Measurements from ENCODE around the gene CAD.

CAD gene

DNA sequence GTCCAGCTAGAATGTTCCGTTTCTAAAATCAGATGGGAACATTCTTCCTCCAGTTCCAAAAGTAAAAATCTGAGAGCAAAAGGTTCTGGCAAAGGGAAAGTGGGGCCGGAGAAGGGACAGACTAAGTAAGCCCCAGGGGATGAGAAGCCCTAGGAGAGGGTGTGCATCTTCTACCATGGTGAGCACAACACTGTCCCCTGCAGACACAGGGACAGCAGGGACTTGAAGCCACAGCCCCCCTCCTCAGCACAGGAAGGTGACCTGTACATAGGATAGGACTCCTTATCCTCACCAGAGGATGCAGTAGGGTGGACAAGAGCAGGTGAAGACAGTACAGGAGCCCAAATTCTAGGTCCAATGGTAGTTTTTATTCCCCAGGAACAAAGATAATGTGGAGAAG, 17.9 kb upstream of the CAD start:
- no peak for DNase-seq

DNA sequence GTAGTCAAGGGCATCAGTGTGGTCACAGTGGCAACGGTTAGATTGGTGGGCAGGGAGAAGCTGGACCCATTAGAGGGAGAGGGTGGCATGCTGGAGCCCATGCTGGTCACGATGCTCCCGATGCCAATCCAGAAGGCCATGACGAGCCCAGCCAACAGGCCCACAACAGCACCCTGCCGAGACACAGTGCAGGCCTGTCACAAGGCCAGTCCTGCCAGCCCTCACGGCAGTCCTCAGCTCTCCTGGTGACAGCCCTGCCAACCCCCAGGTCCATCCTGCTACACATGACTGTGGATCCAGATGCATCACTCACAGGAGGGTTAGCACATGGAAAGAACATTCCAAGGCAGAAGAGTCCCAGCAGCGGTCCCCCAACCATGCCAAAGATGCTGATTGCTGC, 15.5 kb upstream of the CAD start:
- no peak for DNase-seq

DNA sequence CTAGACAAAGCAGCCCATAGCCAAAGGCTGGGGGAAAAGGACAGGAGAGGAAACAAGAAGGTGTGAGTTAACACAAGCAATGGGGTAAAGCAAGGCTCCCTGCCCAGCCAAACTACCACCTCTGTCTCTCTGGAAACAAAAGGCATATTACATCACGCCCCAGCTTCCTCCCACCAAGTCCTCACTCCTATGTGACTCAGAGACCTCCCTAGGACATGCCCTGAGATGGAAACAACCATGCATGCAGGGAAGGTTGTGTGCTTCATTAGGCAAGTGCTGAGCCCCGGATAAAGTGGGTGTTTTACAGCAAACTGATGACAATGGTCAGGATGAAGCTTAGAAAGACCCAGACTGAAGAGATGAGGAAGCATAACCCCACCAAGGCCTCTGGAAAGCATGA, 14.3 kb upstream of the CAD start:
- no peak for DNase-seq

DNA sequence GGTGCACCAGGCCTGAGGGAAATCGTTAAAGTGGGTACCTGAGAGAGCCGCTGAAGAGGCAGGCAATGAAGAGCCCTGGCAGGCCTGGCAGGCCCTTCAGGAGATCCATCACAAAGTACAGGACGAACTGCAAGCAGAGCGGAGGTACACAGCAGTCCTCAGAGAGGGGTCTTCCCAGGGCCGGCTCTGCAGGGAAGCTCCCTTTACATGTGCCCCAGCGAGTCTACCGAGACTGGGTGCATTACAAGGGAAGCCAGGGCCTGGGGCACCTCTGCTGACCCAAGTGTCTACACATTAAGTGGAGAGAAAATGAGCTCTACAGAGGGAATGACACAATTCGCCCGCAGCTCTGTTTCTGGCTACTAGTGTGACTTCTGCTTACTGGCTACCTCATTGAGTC, 13.4 kb upstream of the CAD start:
- DNase-seq = no peak

DNA sequence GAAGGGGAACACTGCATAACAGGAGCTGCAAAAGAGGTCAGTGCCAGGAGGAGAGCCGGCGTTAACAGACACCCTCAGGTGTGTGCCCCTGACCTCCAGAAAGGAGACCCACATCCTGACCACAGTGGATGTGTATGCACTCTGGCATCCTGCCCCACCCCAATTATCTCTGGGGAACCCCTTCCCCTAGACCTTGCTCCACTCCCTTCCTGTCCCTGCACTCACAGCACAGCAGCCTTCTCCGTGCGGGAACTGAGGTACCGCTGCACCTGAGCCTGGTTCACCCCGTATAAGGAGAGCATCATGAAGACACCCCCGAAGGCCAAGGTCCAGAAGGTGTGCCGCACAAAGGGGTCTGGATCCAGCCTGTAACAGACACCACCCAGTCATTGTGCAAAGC, 12.6 kb upstream of the CAD start:
- no peak for DNase-seq

DNA sequence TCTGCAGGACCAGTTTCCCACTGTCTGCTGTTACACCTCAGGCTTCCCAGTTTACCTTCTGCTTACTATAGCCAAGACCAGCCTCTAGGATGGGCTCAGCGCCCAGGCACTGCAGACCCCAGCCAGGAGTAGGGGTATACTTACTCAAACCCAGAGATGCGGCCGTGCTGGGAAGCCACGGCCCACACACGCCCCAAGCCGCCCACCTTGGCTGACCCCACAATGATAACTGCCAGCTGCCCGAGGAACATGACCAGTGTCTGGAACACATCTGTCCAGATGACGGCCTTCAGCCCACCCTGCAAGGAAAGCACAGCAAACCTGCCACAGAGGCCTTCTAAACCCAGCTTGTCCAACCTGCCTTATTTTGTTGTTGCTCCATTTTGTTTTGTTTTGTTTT, 12.0 kb upstream of the CAD start:
- DNase-seq = no peak

DNA sequence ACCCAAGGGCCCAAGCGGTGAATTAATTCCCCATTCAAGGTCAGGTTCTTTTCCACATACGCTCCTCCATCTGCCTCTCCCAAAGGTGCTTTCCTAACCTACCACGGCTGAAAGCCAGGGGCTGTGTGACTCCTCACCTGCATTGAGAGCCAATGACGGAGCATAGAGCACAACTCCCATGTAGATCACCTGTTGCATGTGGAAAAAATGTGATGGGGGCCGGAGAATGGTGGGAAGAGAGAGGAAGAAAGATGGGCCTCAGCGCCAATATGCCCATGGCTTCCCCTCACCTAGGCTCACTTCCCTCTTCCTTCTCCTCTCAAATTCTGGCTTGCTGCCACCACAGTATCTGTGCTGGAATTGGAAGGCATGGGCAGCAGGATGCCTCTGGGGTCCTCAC, 10.8 kb upstream of the CAD start:
- no peak for DNase-seq

DNA sequence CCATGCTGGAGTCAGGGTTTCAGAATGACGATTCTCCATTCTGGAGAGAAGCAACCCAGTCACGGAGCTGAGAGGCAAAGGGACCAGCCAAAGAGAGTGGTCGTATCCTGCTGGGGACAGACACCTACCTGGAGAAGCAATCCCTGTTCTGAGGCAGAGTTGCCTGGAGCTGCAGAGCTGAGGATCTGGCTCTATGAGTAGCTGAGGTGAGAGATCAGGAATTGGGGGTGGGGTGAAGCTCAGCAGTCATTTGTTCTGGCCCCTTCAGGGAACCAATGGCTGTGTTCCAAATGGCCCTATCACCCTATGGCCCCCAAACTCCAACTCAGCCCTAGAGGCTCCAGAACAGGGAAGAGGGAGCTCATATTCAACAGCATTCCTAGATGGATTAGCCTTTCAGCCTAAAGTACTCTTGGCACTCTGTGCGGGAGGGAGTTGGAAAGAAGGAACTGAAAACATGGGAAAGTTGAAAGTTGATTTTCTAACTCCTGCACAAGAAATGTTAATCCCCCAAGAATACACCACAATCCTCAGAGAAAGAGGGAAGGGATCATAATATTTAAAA, 8.6 kb upstream of the CAD start:
- DNase-seq = no peak

DNA sequence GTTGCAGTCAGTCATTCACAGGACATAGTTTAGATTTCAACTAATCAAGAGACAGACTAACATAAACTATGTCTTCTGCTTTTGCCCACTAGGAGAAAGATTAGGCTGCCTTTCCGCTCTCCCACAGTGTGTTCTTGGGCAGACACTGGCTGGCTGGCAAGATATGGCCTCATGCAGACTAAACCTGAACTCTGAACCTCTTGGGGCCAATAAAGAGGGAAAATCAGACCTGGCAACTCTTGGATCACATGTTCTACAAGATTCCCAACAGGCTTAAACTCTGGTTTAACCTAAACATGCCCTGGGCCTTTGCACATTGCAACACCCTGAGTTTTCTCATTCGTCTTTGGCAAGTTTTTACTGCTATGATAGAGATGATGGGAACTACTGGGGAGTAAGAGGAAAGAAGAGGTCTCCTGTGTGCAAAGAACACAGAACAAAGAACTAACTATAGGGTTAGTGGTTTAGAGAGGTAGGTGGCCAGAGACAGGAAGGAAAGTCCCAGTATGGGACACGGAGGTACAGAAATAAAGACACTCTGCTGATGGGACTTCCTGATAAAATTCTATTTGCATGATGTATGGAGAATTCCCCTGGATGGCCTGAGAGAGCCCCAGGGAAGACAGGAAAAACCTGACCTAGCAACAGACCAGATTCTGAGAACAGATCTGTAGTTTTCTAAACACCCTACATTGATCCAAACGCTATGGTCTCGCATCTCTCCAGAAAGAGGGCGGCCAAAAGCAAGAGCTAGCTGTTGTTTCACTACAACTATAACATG, 7.4 kb upstream of the CAD start:
- no peak for DNase-seq

DNA sequence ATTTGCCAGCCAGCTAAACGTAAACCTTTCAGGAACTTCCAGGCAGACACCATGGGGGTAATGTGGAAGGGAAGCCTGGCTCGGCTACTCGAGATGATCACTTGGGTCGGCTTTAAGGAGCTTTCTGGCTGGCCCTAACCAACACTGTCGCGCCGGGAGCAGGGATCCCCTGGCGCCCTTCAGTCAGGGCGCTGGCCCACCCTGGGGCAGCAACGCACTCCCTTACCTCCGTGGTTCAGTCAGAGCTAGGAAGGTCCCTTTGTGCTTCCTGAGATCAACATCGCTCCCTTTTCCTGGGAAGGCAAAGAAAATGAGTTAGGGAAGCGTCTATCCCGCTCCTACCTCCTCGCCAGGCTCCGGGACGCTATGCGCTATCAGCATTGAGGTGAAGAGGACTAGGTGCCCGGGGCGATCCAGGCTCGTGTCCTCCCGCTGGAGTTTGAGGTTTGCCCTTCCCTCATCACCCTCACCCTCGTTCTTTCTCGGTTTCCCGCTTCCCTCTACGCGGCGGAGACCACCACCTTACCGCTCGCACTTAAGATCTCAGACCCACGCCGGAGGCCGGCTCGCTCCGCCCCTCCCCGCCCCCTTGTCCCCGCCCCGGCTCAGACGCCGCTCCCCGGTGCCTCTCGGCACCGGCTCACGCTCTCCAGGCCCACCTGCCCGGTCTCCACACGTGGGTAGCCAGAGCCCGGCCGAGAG, 5.8 kb upstream of the CAD start:
- DNase-seq = no peak

DNA sequence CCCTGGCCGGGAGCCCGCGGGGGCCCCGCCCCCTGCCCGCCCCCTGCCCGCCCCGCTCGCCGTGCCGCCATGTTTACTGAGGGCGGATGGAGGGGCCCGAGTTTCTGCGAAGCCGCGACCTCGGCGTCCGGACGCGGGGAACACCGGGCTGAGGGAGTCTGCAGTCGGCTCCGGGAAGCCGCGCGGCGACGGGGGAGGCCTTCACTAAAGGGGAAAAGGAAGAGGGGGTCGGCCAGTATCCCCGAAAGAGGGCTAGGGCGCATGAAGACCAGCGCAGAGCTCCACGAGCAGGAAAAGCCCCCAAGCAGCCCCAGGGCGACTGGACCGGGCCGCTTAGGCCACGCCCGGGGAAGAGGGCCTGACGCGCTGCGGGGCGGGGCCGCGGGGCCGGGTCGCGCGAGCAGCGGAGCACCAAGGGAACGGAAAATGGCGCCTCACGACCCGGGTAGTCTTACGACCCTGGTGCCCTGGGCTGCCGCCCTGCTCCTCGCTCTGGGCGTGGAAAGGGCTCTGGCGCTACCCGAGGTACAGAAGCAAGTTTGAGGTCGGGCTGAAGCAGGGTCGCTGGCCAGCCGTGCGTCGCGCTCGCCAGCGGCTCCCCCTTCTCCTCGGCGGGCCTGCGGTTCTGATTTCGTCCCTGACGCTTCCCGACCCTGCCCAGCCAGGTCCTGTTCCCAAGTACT, 5.1 kb upstream of the CAD start, which contains the start of the genes ATRAID and SLC5A6:
Gene ATRAID (plus strand): TSS at position 99 of the 683 bp plus-strand sequence. CDS start 328 bp downstream, at position 427.
Gene SLC5A6 (minus strand): TSS at position 326 of the 683 bp plus-strand sequence. CDS start 4,618 bp downstream, outside the sequence.
- DNase-seq = peak; percentile 80

DNA sequence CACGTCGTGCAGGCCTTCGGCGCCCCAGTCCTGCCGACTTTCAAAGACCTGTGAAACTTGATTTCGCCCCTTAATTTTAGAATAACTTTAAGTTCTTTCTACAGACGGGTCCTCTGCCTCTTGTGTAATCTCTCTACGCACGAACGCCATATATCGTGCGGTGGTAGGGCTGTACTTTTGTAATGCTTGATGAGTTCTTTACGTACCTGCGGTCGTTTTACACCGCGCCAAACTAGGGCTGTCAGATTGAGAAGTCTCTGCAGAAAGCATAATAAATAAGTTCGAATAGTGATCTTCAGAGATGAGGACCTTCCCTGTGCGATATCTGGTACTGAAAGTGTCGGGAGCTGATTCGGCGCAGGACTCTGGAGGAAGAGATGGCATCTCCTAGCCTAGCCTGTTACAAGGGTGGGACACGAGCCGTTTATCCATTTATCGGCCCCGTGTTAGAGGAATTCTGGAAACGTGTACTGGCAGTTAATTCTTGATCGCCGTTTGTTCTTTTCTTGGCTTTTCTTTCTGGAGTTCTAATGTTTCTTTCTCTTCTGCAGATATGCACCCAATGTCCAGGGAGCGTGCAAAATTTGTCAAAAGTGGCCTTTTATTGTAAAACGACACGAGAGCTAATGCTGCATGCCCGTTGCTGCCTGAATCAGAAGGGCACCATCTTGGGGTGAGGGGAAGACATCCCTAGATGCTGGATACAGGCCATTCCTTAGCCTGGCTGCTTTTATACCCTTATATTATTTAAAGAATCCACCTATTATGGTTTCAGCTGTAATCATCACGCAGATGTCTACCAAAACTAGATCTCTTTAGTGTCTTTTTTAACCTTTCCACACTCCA, 4.3 kb upstream of the CAD start:
- no peak for DNase-seq

DNA sequence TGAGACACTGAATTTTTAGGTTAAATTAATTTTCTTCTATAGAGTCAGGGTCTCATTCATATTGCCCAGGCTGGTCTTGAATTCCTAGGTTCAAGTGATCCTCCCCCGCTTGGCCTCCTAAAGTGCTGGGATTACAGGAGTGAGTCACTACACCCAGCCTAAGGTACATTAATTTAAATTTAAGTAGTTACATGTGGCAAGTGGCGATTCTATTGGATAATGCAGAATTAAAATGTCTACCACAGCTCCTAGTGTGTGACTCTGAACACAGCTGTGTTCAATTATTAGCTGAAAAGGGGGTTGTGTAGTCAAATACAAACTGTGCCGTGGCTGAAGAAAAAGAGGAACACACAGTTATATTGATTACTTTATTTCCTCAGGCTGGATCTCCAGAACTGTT, 2.2 kb upstream of the CAD start:
- no peak for DNase-seq

DNA sequence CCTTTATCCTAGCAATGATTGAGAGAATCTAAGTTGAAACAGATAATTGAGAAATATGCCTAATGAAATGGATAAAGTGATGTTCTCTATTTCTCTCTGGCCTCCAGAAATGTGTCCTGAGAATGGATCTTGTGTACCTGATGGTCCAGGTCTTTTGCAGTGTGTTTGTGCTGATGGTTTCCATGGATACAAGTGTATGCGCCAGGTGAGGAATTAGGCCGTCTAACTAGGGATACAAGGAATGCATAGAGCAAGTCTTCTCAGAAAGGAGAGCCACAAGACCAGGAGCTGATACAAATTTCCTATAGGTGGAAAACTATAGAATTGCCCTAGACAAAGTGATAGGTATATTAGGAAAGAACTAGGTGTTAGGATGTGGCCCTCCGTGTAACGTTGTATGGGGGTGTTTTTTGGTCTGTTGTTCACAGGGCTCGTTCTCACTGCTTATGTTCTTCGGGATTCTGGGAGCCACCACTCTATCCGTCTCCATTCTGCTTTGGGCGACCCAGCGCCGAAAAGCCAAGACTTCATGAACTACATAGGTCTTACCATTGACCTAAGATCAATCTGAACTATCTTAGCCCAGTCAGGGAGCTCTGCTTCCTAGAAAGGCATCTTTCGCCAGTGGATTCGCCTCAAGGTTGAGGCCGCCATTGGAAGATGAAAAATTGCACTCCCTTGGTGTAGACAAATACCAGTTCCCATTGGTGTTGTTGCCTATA, 592 bp upstream of the CAD start:
- no peak for DNase-seq

DNA sequence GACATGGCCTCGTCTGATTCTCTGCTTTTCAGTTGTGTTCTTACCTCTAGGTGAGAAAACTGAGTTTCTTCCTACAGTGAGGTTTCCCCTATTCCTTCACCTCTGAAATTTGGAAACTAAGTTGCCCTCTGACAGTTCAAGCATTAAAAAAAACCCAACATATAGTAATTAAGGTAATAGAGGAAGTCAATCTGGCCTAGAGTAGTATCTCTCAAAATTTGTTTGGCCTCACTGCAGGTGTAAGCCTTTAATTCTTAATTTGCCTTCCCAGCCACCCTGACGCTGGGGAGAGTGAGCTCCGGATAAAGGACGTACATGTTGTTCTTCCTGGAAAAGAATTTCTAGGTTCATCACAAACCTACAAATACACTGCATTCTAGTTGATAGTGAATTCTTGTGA, 1.4 kb downstream of the CAD start:
- no peak for DNase-seq

DNA sequence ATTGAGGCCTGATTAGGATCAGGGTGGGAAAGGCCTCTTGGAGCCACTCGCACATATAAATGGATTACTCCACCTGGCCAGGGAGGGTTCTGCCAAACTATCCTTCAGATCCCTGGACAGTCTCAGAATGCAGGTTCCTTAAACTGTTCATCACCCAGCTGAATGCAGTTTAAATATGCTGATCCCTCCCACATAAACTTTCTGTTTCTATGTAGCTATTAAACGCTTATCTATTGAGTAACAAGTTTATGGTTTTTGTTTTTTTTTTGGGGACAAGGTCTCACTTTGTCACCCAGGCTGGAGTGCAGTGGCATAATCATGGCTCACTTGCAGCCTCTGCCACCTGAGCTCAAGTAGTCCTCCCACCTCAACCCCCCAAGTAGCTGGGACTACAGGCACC, 1.9 kb downstream of the CAD start:
- DNase-seq = no peak

DNA sequence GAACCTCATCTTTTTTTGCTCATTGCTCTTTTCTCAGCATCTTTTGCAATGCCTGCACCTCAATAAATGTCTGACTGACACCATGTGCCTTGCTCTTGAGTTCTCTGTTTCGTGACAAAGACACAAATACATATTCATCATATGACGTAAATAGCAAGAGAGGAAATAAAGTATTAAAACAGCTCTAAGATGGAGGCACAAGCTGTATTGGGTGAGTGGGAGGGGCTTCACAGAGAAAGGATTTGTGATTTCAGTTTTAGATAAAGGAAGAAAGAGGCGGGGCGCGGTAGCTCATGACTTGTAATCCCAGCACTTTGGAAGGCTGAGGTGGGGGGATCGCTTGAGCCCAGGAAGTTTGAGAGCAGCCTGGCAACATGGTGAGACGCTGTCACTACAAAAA, 2.9 kb downstream of the CAD start:
- no peak for DNase-seq

DNA sequence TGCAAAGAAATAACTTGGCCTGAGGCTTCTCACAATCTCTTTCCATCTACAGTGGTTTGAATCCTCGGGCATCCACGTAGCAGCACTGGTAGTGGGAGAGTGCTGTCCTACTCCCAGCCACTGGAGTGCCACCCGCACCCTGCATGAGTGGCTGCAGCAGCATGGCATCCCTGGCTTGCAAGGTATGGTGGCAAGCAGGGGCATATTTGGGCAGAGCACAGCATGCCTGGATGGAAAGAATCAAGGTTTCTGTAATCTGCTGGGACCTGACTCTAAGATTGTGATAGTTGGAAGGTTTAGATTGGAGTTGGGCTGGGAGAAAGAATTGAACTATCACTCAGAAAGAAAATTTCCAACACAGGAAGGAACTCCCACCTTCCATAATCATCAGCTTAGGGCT, 4.0 kb downstream of the CAD start:
- DNase-seq = no peak

DNA sequence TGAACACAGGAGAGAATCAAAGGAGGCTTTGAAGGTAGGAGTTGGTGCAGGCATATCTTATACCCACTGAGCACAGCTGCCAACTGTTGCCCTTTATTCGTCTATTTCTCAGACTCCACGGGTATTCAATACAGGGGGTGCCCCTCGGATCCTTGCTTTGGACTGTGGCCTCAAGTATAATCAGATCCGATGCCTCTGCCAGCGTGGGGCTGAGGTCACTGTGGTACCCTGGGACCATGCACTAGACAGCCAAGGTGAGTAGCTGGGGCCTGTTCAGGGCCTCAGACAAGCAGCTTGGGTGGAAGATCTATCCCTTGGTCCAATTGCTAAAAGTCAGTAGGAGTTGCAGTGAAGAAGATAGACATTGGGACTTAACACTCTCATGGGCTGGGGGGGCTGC, 5.2 kb downstream of the CAD start:
- DNase-seq = no peak

DNA sequence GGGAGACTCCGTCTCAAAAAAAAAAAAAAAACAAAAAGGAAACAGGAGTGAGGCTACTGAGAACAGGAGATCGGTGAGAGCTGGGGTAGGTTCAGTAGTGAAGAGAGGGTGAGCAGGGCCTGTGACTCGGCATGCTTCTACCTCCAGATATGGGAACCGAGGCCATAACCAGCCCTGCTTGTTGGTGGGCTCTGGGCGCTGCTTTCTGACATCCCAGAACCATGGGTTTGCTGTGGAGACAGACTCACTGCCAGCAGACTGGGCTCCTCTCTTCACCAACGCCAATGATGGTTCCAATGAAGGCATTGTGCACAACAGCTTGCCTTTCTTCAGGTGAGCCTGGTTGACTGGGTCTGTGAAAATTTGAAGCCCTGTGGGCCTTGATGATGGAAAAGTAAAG, 6.2 kb downstream of the CAD start:
- DNase-seq = no peak

DNA sequence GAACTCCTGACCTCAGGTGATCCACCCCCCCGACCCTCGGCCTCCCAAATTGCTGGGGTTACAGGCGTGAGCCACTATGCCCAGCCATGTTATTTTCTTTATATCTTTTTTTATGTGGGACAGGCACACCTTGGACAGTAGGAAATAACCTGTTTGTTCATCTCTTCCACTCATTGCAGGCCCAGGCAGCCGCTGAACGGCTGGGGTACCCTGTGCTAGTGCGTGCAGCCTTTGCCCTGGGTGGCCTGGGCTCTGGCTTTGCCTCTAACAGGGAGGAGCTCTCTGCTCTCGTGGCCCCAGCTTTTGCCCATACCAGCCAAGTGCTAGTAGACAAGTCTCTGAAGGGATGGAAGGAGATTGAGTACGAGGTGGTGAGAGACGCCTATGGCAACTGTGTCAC, 8.4 kb downstream of the CAD start:
- DNase-seq = no peak

DNA sequence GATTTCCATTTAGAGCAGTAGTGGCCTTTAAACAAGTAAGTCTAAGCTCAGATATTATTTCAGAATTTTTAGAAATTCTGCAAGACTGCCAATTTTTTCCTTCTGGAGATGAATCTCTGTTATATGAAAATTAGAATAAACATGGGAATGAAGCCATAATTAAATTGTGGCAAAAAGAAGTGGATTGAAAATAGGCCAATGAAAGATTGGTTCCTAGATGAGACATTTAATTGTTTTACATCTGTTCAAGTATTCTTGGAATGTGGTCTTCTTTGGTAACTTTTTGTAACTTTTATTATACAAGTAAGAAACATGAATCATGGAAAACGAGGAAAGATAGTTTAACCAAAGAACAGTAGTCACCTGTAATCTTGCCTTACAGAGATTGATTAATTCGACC, 10.3 kb downstream of the CAD start:
- DNase-seq = no peak
